H1 (cell line): ENCODE results near the gene EMID1. TPM values are rescaled to one million over a fixed set of nuclear protein-coding genes. Genes with fewer than 3 reads are reported as not detected.
A peak's percentile ranks its signal among the peaks of the same experiment; 100 is the strongest.

ENCODE experiments used
- CTCF ChIA-PET: fragments of 300-600 bp; sonication (Branson Sonifier 250); formaldehyde crosslinking; loops from one replicate; lab custom pipeline; 2021; ENCODE audit not compliant: partially characterized antibody; lab: Charles Lee
- POLR2A ChIA-PET: fragments of 300-600 bp; sonication (Branson Sonifier 250); formaldehyde crosslinking; loops from one replicate; lab custom pipeline; 2021; ENCODE audit warnings: inconsistent platforms; ENCODE audit not compliant: partially characterized antibody; lab: Charles Lee
- DNase-seq, 2 experiments: peaks; one replicate each; pipeline versions ENCODE4 v3.0.0 to v3.0.0-alpha.2; 2010 to 2022; ENCODE audit warnings: low spot score in 2 of 2, low read depth in 1 of 2, mixed read lengths in 1 of 2
- FAIRE-seq: peaks from 2 replicates; lab custom pipeline; 2011; peaks lifted over from hg19 to GRCh38; lab: Jason Lieb, UNC
- H2AFZ ChIP-seq: 2 replicates; pipeline ENCODE4 v1.8.1; 2012; ENCODE audit warnings: low read length, inconsistent platforms
- H2AK5ac ChIP-seq: 2 replicates; pipeline ENCODE4 v1.6.1; 2013; ENCODE audit warnings: low read depth, low read length
- H2BK120ac ChIP-seq: replicated peaks from 2 replicates; pipeline ENCODE3; 2013; ENCODE audit warnings: low read depth, low read length, inconsistent platforms
- H2BK12ac ChIP-seq: 2 replicates; pipeline ENCODE4 v1.6.1; 2013; ENCODE audit warnings: low read depth, low read length
- H2BK15ac ChIP-seq: 2 replicates; pipeline ENCODE4 v1.6.1; 2013; ENCODE audit warnings: low read length
- H2BK20ac ChIP-seq: 2 replicates; pipeline ENCODE4 v1.6.1; 2013; ENCODE audit warnings: low read length
- H2BK5ac ChIP-seq: 2 replicates; pipeline ENCODE4 v1.6.1; 2013; ENCODE audit warnings: low read depth, low read length
- H3K14ac ChIP-seq: 2 replicates; pipeline ENCODE4 v1.6.1; 2013; ENCODE audit warnings: inconsistent platforms; ENCODE audit not compliant: insufficient read length
- H3K18ac ChIP-seq: 2 replicates; pipeline ENCODE4 v1.6.1; 2013; ENCODE audit warnings: low read length; ENCODE audit errors: extremely low read depth
- H3K23ac ChIP-seq: 2 replicates; pipeline ENCODE4 v1.6.1; 2013; ENCODE audit warnings: inconsistent platforms; ENCODE audit not compliant: insufficient read length
- H3K23me2 ChIP-seq: 2 replicates; pipeline ENCODE4 v1.6.1; 2013; ENCODE audit warnings: low read depth, low read length
- H3K27ac ChIP-seq: 2 replicates; pipeline ENCODE4 v1.6.1; 2011; ENCODE audit warnings: low read depth, low read length, inconsistent platforms
- H3K27me3 ChIP-seq, 4 experiments: replicated peaks in 1 of 4; 1 replicate in 1 of 4; 2 replicates in 3 of 4; pipeline versions ENCODE4 v1.6.1 to v1.8.1; 2011 to 2013; ENCODE audit warnings: low read length in 3 of 4, mild to moderate bottlenecking in 3 of 4, inconsistent platforms in 2 of 4, mixed read lengths in 2 of 4, moderate library complexity in 1 of 4; ENCODE audit not compliant: control insufficient read depth in 3 of 4, insufficient read depth in 3 of 4; ENCODE audit errors: extremely low read depth in 1 of 4
- H3K36me3 ChIP-seq, 4 experiments: 2 replicates each; pipeline versions ENCODE4 v1.6.1 to v1.8.1; 2011 to 2013; ENCODE audit warnings: mild to moderate bottlenecking in 4 of 4, low read length in 3 of 4, moderate library complexity in 2 of 4, control low read depth in 1 of 4, inconsistent platforms in 1 of 4; ENCODE audit not compliant: insufficient read depth in 4 of 4, control insufficient read depth in 2 of 4
- H3K4ac ChIP-seq: replicated peaks from 2 replicates; pipeline ENCODE3; 2013; ENCODE audit warnings: low read length, low read depth, mixed read lengths, inconsistent platforms; ENCODE audit not compliant: insufficient read length
- H3K4me1 ChIP-seq, 4 experiments: replicated peaks in 1 of 4; 1 replicate in 1 of 4; 2 replicates in 3 of 4; pipeline versions ENCODE4 v1.6.1 to v1.8.1; 2011 to 2013; ENCODE audit warnings: low read length in 3 of 4, inconsistent platforms in 2 of 4, mixed read lengths in 1 of 4; ENCODE audit not compliant: insufficient read depth in 4 of 4, control insufficient read depth in 3 of 4
- H3K4me2 ChIP-seq, 2 experiments: 2 replicates each; pipeline versions ENCODE4 v1.6.1 to v1.8.1; 2011 to 2013; ENCODE audit warnings: low read depth in 2 of 2, low read length in 2 of 2, control low read depth in 1 of 2, inconsistent platforms in 1 of 2, mild to moderate bottlenecking in 1 of 2; ENCODE audit not compliant: insufficient read depth in 1 of 2
- H3K4me3 ChIP-seq, 4 experiments: fragments of 200-600, 300-600 bp in 1 of 4; sonication (generic), shearing (Covaris generic), sonication (Bioruptor Twin) in 1 of 4; 2 replicates each; pipeline versions ENCODE4 v1.5.1 to v1.8.1; 2011 to 2016; ENCODE audit warnings: low read length in 4 of 4, low read depth in 3 of 4, control low read depth in 2 of 4, inconsistent platforms in 2 of 4, mild to moderate bottlenecking in 2 of 4, mixed read lengths in 1 of 4, moderate library complexity in 1 of 4; ENCODE audit not compliant: insufficient read depth in 2 of 4; ENCODE audit errors: extremely low read depth in 1 of 4
- H3K56ac ChIP-seq: replicated peaks from 2 replicates; pipeline ENCODE3; 2013; ENCODE audit warnings: low read depth, mild to moderate bottlenecking, mixed read lengths, low read length, inconsistent platforms; ENCODE audit not compliant: insufficient read length
- H3K79me1 ChIP-seq: 2 replicates; pipeline ENCODE4 v1.6.1; 2013; ENCODE audit warnings: low read depth, low read length, control low read depth
- H3K79me2 ChIP-seq, 2 experiments: 2 replicates each; pipeline versions ENCODE4 v1.6.1 to v1.8.1; 2012 to 2013; ENCODE audit warnings: low read length in 2 of 2, mild to moderate bottlenecking in 2 of 2, inconsistent platforms in 1 of 2; ENCODE audit not compliant: insufficient read depth in 2 of 2, control insufficient read depth in 1 of 2
- H3K9ac ChIP-seq, 4 experiments: replicated peaks in 1 of 4; 1 replicate in 1 of 4; 2 replicates in 3 of 4; pipeline versions ENCODE4 v1.6.1 to v1.8.1; 2011 to 2013; ENCODE audit warnings: low read depth in 3 of 4, low read length in 3 of 4, control low read depth in 2 of 4, mild to moderate bottlenecking in 2 of 4, moderate library complexity in 2 of 4, inconsistent platforms in 1 of 4; ENCODE audit errors: extremely low read depth in 1 of 4
- H3K9me3 ChIP-seq, 2 experiments: 2 replicates each; pipeline versions ENCODE4 v1.6.1 to v1.8.1; 2012 to 2013; ENCODE audit warnings: mild to moderate bottlenecking in 2 of 2, moderate library complexity in 2 of 2, control low read depth in 1 of 2, inconsistent platforms in 1 of 2, low read depth in 1 of 2, low read length in 1 of 2, mixed read lengths in 1 of 2; ENCODE audit not compliant: insufficient read depth in 2 of 2
- H4K20me1 ChIP-seq, 2 experiments: replicated peaks in 1 of 2; 2 replicates each; pipeline versions ENCODE3 to v1.8.1; 2011 to 2013; ENCODE audit warnings: inconsistent platforms in 2 of 2, low read length in 2 of 2, mild to moderate bottlenecking in 1 of 2; ENCODE audit not compliant: insufficient read depth in 2 of 2, control insufficient read depth in 1 of 2
- H4K5ac ChIP-seq: 2 replicates; pipeline ENCODE4 v1.6.1; 2013; ENCODE audit warnings: low read length, low read depth, mixed read lengths, inconsistent platforms; ENCODE audit not compliant: insufficient read length
- H4K8ac ChIP-seq: 2 replicates; pipeline ENCODE4 v1.8.0; 2013; ENCODE audit warnings: mild to moderate bottlenecking, moderate library complexity, low read length, inconsistent platforms; ENCODE audit not compliant: insufficient read depth; ENCODE audit errors: extremely low read depth
- H4K91ac ChIP-seq: replicated peaks from 2 replicates; pipeline ENCODE3; 2013; ENCODE audit warnings: low read length, mixed read lengths, inconsistent platforms; ENCODE audit not compliant: insufficient read length
- ATF3 ChIP-seq: IDR thresholded peaks from 2 replicates; pipeline ENCODE4 v1.6.1; 2011; ENCODE audit warnings: low read depth, mild to moderate bottlenecking, low read length; ENCODE audit not compliant: insufficient read depth
- BCL11A ChIP-seq, 2 experiments: IDR thresholded peaks; one replicate each; pipeline ENCODE4 v1.6.1; 2011; ENCODE audit warnings: low read depth in 2 of 2, low read length in 2 of 2, mild to moderate bottlenecking in 2 of 2
- POLR2A ChIP-seq, 2 experiments: IDR thresholded peaks; 1 replicate in 1 of 2; 2 replicates in 1 of 2; pipeline ENCODE4 v1.6.1; 2011; ENCODE audit warnings: low read depth in 2 of 2, low read length in 2 of 2, mild to moderate bottlenecking in 2 of 2; ENCODE audit errors: control extremely low read depth in 1 of 2
- USF2 ChIP-seq: IDR thresholded peaks from 2 replicates; pipeline ENCODE4 v1.6.1; 2011; ENCODE audit warnings: low read length, improper control_type of control experiment
- WGBS, 2 experiments: shearing (Covaris generic) in 1 of 2; methylation state at CpG; one replicate each; pipeline versions ENCODE4 v1.1.6 to v1.1.7; 2013 to 2015; ENCODE audit warnings: low lambda C conversion rate in 2 of 2, mixed read lengths in 2 of 2, inconsistent platforms in 1 of 2, low coverage in 1 of 2, missing lambda C conversion rate in 1 of 2; ENCODE audit not compliant: insufficient replicate concordance in 2 of 2, insufficient coverage in 1 of 2, insufficient read length in 1 of 2; ENCODE audit errors: extremely low coverage in 1 of 2, missing lambda C conversion rate in 1 of 2; 5-methylcytosine and 5-hydroxymethylcytosine counted together
- polyA plus RNA-seq, 7 experiments: library from polyadenylated mRNA; depleted of rRNA in 3 of 7; stranded (reverse) in 5 of 7; unstranded in 2 of 7; fragments of >200 nt in 5 of 7; fragments of 200-250 nt in 2 of 7; gene quantifications; 1 replicate in 5 of 7; 2 replicates in 1 of 7; 4 replicates in 1 of 7; pipeline versions ENCODE4 v1.2.1 to v1.2.3, GENCODE V29; 2011 to 2013; ENCODE audit warnings: missing spikeins in 2 of 7, mixed read lengths in 2 of 7
- total RNA-seq: library from RNA; stranded (reverse); fragmentation: NEBNext Ultra II Directional; extraction: Animal tissue kit (Norgen Biotek cat#: 25700); gene quantifications from 2 replicates; pipeline ENCODE4 v1.2.1, GENCODE V29; 2021

Gene EMID1
- total and polyA plus RNA-seq, 2 of the 8 experiments (the other 6 are each of a cell fraction or from before 2014, with no cell fraction given), result 3.9 to 7.4 TPM

- H3K4me3 ChIP-seq, result no peak overlapping the region
- no peak overlapping the region for H2BK120ac ChIP-seq
- no peak overlapping the region for H3K23ac ChIP-seq
- peaks cover 0 to 7% (median 1%) of the 10 kb centered on the region in 4 experiments; a peak in 4 of 7 replicates for H3K4me1 ChIP-seq
- H3K4me2 ChIP-seq, result no peak overlapping the region
- peak overlapping the region; percentile 39; the same call in 1 of the 2 replicates for H2AK5ac ChIP-seq
- H3K9me3 ChIP-seq, result no peaks in the 10 kb centered on the region
- H3K79me1 ChIP-seq, result no peaks in the 10 kb centered on the region; the same call in 1 of the 2 replicates
- H3K56ac ChIP-seq, result no peak overlapping the region
- ChIA-PET CTCF (interaction anchor here (1.3 to 4.8 kb wide), 5 partner anchors 7 to 26 kb away, joined by 4 to 41 read pairs (median 6); no protein-coding TSS in a partner anchor), POLR2A (interaction anchor here (0.7 to 9.1 kb wide), 14 partner anchors 9 to 252 kb away, joined by 3 to 147 read pairs (median 8); partner anchors contain the start of genes EWSR1, RASL10A, RHBDD3 and THOC5)
- H3K18ac ChIP-seq, result no peak overlapping the region
- no peak overlapping the region; a peak in 1 of 7 replicates for H3K9ac ChIP-seq
- WGBS, 2 experiments, result 93% methylated on average over 17 of the region's 17 CpGs; no CpG with 5 or more reads in 1 of the 2 experiments
- H3K79me2 ChIP-seq, result no peaks in the 10 kb centered on the region
- DNase-seq, result peak in 1 of 2 experiments; percentile 53
- no peak overlapping the region for H4K91ac ChIP-seq
- H3K14ac ChIP-seq, result no peak overlapping the region
- 0 out of 2 replicates have a peak overlapping the region, but pooled peaks have one; percentile 50 for H2BK12ac ChIP-seq
- peaks cover 4% of the 10 kb centered on the region; the same call in 1 of the 2 replicates for H3K23me2 ChIP-seq
- H4K5ac ChIP-seq, result no peak overlapping the region
- no peak overlapping the region for H3K4ac ChIP-seq
- H4K20me1 ChIP-seq, result peaks cover 9 to 16% of the 10 kb centered on the region in 2 experiments
- no peak for FAIRE-seq
- no peak overlapping the region for H2BK20ac ChIP-seq
- H2BK15ac ChIP-seq, result no peak overlapping the region
- peaks cover 28 to 41% (median 30%) of the 10 kb centered on the region in 4 experiments for H3K36me3 ChIP-seq
- no peak overlapping the region for H3K27ac ChIP-seq
- no peaks in the 10 kb centered on the region for H3K27me3 ChIP-seq
- no peak for TF ChIP-seq ATF3
- no peak for TF ChIP-seq USF2
- TF ChIP-seq BCL11A (IDR thresholded peaks at IDR 0.05; ENCODE audit: low read depth in 2 of 2, low read length in 2 of 2), result no peak
- TF ChIP-seq POLR2A (IDR thresholded peaks at IDR 0.05; ENCODE audit: control extremely low read depth in 1 of 2, low read depth in 2 of 2, low read length in 2 of 2), result no peak
- no peak overlapping the region for H2AFZ ChIP-seq
- no peak overlapping the region for H4K8ac ChIP-seq
- no peak overlapping the region for H2BK5ac ChIP-seq
These were observed 96.2 kb downstream of the EMID1 start for GRCh38 chr22:29301716-29302401.
